PFSK-1 (cell line): ENCODE measurements around the gene CCR2.

Experiments used
- FOXP2 ChIP-seq: optimal IDR thresholded peaks from 2 replicates; pipeline ENCODE3; 2011; ENCODE audit warnings: borderline replicate concordance, control low read depth, inconsistent platforms; ENCODE audit not compliant: insufficient read depth; ENCODE audit errors: extremely low read length, extremely low read depth
- SIN3A ChIP-seq: IDR thresholded peaks from 2 replicates; pipeline ENCODE4 v1.6.1; 2012; ENCODE audit warnings: mild to moderate bottlenecking, low read length, moderate library complexity, borderline replicate concordance; ENCODE audit not compliant: insufficient read depth
- TAF1 ChIP-seq: IDR thresholded peaks from 2 replicates; pipeline ENCODE4 v1.6.1; 2012; ENCODE audit warnings: low read length, control low read depth, borderline replicate concordance; ENCODE audit not compliant: insufficient read depth
- TF ChIP-seq, protein P1 (sequence below), 2 experiments: IDR thresholded peaks; 2 replicates each; pipeline versions ENCODE4 v1.6.1 to v1.8.0; 2011 to 2012; ENCODE audit warnings: low read depth in 2 of 2, low read length in 2 of 2, control low read depth in 1 of 2, inconsistent platforms in 1 of 2, mild to moderate bottlenecking in 1 of 2, moderate library complexity in 1 of 2; ENCODE audit not compliant: insufficient read depth in 1 of 2

DNA sequence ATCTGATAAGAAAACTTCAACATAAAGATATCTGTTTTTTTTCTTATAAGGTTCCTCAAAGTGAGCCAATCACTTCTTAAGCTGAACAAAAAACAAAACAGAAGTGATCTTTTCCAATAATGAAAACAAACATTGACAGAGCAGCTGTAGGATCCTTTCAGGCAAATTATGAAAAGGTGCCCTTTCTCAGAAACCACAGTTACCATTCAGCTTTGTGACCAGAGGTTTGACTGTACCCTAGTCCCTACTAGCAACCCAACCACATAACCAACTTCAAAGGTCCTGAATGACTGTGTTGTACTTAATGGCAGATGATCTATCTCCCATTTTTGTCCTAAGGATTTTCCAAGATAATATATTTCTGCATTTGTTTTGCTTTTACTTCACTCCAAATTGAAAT lies 39.4 kb upstream of the CCR2 start:
- TF ChIP-seq, protein P1, sequence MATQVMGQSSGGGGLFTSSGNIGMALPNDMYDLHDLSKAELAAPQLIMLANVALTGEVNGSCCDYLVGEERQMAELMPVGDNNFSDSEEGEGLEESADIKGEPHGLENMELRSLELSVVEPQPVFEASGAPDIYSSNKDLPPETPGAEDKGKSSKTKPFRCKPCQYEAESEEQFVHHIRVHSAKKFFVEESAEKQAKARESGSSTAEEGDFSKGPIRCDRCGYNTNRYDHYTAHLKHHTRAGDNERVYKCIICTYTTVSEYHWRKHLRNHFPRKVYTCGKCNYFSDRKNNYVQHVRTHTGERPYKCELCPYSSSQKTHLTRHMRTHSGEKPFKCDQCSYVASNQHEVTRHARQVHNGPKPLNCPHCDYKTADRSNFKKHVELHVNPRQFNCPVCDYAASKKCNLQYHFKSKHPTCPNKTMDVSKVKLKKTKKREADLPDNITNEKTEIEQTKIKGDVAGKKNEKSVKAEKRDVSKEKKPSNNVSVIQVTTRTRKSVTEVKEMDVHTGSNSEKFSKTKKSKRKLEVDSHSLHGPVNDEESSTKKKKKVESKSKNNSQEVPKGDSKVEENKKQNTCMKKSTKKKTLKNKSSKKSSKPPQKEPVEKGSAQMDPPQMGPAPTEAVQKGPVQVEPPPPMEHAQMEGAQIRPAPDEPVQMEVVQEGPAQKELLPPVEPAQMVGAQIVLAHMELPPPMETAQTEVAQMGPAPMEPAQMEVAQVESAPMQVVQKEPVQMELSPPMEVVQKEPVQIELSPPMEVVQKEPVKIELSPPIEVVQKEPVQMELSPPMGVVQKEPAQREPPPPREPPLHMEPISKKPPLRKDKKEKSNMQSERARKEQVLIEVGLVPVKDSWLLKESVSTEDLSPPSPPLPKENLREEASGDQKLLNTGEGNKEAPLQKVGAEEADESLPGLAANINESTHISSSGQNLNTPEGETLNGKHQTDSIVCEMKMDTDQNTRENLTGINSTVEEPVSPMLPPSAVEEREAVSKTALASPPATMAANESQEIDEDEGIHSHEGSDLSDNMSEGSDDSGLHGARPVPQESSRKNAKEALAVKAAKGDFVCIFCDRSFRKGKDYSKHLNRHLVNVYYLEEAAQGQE (IDR thresholded peaks at IDR 0.05; ENCODE audit: insufficient read depth in 1 of 2, low read depth in 2 of 2, low read length in 2 of 2): no peak
- TF ChIP-seq TAF1 (no peak), SIN3A (no peak), FOXP2 (no peak)
